SK-N-MC (cell line): ENCODE measurements around the gene PC.

Experiments
- EZH2 ChIP-seq: fragments of 200-600 bp; sonication (generic); IDR thresholded peaks from one replicate; pipeline ENCODE4 v1.6.1; 2017; ENCODE audit warnings: antibody characterized with exemption
- POLR2AphosphoS5 ChIP-seq: IDR thresholded peaks from 2 replicates; pipeline ENCODE4 v1.6.1; 2012; ENCODE audit warnings: mild to moderate bottlenecking, low read depth, low read length, borderline replicate concordance

DNA sequence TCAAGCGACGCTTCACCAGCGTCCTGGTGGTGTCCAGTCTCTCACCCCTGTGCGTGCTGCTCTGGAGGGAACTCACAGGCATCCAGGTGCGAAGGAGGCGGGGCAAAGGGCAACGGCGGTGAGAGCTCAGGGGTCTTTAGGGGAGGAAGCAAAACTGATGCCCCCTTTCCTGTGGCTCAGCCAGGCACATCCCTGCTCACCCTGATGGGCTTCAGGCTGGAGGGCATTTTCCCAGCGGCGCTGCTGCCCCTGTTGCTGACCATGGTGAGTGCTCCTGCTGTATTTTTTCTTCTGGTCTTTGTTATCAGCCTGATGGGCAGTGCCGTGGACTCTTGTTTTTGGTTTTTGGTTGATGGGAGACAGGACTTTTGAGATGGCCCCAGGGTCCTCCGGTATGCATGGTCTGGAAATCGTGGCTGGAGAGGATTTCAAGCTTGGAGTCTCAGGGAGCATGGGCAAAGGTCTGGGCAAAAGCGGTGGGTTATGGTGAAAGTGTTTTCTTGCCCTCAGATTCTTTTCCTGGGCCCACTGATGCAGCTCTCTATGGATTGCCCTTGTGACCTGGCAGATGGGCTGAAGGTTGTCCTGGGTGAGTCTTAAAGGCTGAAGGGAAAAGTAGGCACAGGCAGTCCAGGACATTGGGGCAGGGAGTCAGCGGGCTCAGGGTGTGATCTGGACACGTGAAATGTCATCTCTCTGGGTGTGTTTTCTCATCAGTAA, 114.2 kb downstream of the PC start:
- TF ChIP-seq POLR2AphosphoS5: no peak
- no peak for TF ChIP-seq EZH2
